Amniotic stem cell (primary cell): ENCODE measurements around the gene GMPR.

Source experiments
- DNase-seq: peaks from one replicate; lab custom pipeline; 2025; lab: John Stamatoyannopoulos, UW

GMPR gene

GRCh38 chr6:16329233-16329632 lies 90.8 kb downstream of the GMPR start:
- DNase-seq: no peak

GRCh38 chr6:16331384-16332174 lies 93.2 kb downstream of the GMPR start:
- peak; percentile 43 for DNase-seq

- DNase-seq: peak; percentile 61
Observed at GRCh38 chr6:16332175-16332542, 93.8 kb downstream of the GMPR start.

GRCh38 chr6:16333580-16333979 lies 95.2 kb downstream of the GMPR start:
- DNase-seq: no peak

- peak; percentile 55 for DNase-seq
Observed at GRCh38 chr6:16334671-16335070, 96.3 kb downstream of the GMPR start.

GRCh38 chr6:16335176-16335575 lies 96.8 kb downstream of the GMPR start:
- DNase-seq: no peak

- DNase-seq: no peak
Observed at GRCh38 chr6:16336056-16336818, 97.8 kb downstream of the GMPR start.

- DNase-seq: no peak
Observed at GRCh38 chr6:16336911-16337294, 98.5 kb downstream of the GMPR start.

GRCh38 chr6:16337295-16337975 lies 99.0 kb downstream of the GMPR start:
- DNase-seq: peak; percentile 55

GRCh38 chr6:16338577-16339264 lies 100.3 kb downstream of the GMPR start:
- peak; percentile 98 for DNase-seq

- no peak for DNase-seq
Observed at GRCh38 chr6:16339265-16339587, 100.8 kb downstream of the GMPR start.

- no peak for DNase-seq
Observed at GRCh38 chr6:16343593-16343992, 105.2 kb downstream of the GMPR start.

GRCh38 chr6:16344756-16345155 lies 106.4 kb downstream of the GMPR start:
- DNase-seq: no peak
